GOT3 (cell line): ENCODE results near the gene CCKAR.
A peak's percentile ranks its signal among the peaks of the same experiment; 100 is the strongest.

Experiments used
- DNase-seq: peaks from one replicate; lab custom pipeline; 2025; ENCODE audit warnings: mixed read lengths; lab: John Stamatoyannopoulos, UW

CCKAR gene

GRCh38 chr4:26490111-26490959 lies at the start of gene CCKAR:
TSS of gene CCKAR (minus strand) at chr4:26490484. CDS start at chr4:26490267, 217 bp downstream.
- no peak for DNase-seq

- DNase-seq: no peak
These were observed 43.4 kb upstream of the CCKAR start for GRCh38 chr4:26533685-26534084.

- no peak for DNase-seq
These were observed 41.3 kb upstream of the CCKAR start for GRCh38 chr4:26531491-26532116.

GRCh38 chr4:26530099-26530498 lies 39.8 kb upstream of the CCKAR start:
- no peak for DNase-seq

GRCh38 chr4:26529479-26529878 lies 39.2 kb upstream of the CCKAR start:
- no peak for DNase-seq

GRCh38 chr4:26525771-26526150 lies 35.5 kb upstream of the CCKAR start:
- DNase-seq: no peak

- no peak for DNase-seq
These were observed 35.0 kb upstream of the CCKAR start for GRCh38 chr4:26525136-26525770.

- DNase-seq: no peak
These were observed 33.7 kb upstream of the CCKAR start for GRCh38 chr4:26524011-26524410.

GRCh38 chr4:26522478-26522877 lies 32.2 kb upstream of the CCKAR start:
- DNase-seq: no peak

GRCh38 chr4:26520728-26521450 lies 30.6 kb upstream of the CCKAR start:
- no peak for DNase-seq

GRCh38 chr4:26515936-26516335 lies 25.7 kb upstream of the CCKAR start:
- DNase-seq: no peak

GRCh38 chr4:26510334-26510964 lies 20.2 kb upstream of the CCKAR start:
- DNase-seq: no peak

- no peak for DNase-seq
These were observed 19.5 kb upstream of the CCKAR start for GRCh38 chr4:26509681-26510333.

- DNase-seq: no peak
These were observed 17.0 kb upstream of the CCKAR start for GRCh38 chr4:26507286-26507685.

- DNase-seq: no peak
These were observed 13.6 kb upstream of the CCKAR start for GRCh38 chr4:26503844-26504243.

- DNase-seq: no peak
These were observed 13.1 kb upstream of the CCKAR start for GRCh38 chr4:26503427-26503826.

- DNase-seq: peak; percentile 41
These were observed 10.3 kb upstream of the CCKAR start for GRCh38 chr4:26500565-26500999.

- DNase-seq: no peak
These were observed 6.0 kb upstream of the CCKAR start for GRCh38 chr4:26496207-26496783.

GRCh38 chr4:26493461-26493860 lies 3.2 kb upstream of the CCKAR start:
- no peak for DNase-seq

- no peak for DNase-seq
These were observed 1.3 kb upstream of the CCKAR start for GRCh38 chr4:26491449-26492170.
